ENCODE data around the gene CEP83.

- no peak for TF ChIP-seq ZNF174 (CRISPR knock-in tag; IDR thresholded peaks at IDR 0.05)
- no peak for TF ChIP-seq ZBTB8A (IDR thresholded peaks at IDR 0.05; ENCODE audit: partially characterized antibody)
- no peak for TF ChIP-seq XRCC3 (IDR thresholded peaks at IDR 0.05)
- no peak for TF ChIP-seq ZKSCAN8 (CRISPR knock-in tag; IDR thresholded peaks at IDR 0.05)
- TF ChIP-seq NR0B1 (IDR thresholded peaks at IDR 0.05; ENCODE audit: partially characterized antibody) = no peak
- TF ChIP-seq ZNF785 (CRISPR knock-in tag; IDR thresholded peaks at IDR 0.05) = no peak
These were observed 106.5 kb downstream of the CEP83 start for GRCh38 chr12:94353130-94353529.

All from K562 (cell line).